ENCODE measurements around the gene CCDC159.
"Not testable (repeated sequence)": the region's sequence is repeated elsewhere in the genome, so short reads cannot be mapped to it uniquely, and the experiment has no call there.

CCDC159 gene

DNA sequence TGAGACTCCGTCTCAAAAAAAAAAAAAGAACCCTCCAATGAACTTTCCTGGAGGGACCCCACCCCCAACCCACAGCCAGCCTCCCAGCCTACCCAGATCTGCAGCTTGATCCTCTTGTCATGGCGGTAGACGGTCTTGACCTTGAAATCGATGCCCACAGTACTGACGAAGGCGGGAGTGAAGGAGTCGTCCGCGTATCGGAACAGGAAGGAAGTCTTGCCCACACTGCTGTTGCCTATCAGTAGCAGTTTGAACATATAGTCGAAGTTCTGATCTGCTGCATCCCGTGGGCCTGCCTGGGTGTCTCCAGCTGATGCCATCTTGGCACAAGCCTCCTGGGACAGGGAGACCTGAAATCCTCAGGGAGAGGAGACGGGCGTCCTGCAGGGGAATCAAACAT is 9.2 kb upstream of the CCDC159 start:
- peaks cover 53% of the 10 kb centered on the region for H3K36me3 ChIP-seq
- H3K9me3 ChIP-seq: no peaks in the 10 kb centered on the region
- peak overlapping the region; percentile 77 for H3K27ac ChIP-seq
- H3K4me3 ChIP-seq (ENCODE audit: low read depth in 1 of 2, low read length in 1 of 2): peak overlapping the region; percentile 89 to 100
- H3K4me1 ChIP-seq (ENCODE audit: control insufficient read depth in 1 of 2, insufficient read depth in 1 of 2, low read depth in 1 of 2, low read length in 1 of 2): peaks cover 54 to 55% of the 10 kb centered on the region in 2 experiments
- TF ChIP-seq CTCF (IDR thresholded peaks at IDR 0.05): no peak
- no peaks in the 10 kb centered on the region for H3K27me3 ChIP-seq

- Histone ChIP-seq H3K9me3 (no peaks in the 10 kb centered on the region), H3K4me3 (ENCODE audit: low read depth in 1 of 2, low read length in 1 of 2) (peak overlapping the region; percentile 89 to 100), H3K36me3 (peaks cover 42% of the 10 kb centered on the region), H3K4me1 (ENCODE audit: control insufficient read depth in 1 of 2, insufficient read depth in 1 of 2, low read depth in 1 of 2, low read length in 1 of 2) (peaks cover 55 to 57% of the 10 kb centered on the region in 2 experiments), H3K27ac (peak overlapping the region; percentile 77), H3K27me3 (no peaks in the 10 kb centered on the region)
- no peak for TF ChIP-seq CTCF (IDR thresholded peaks at IDR 0.05)
Measured at GRCh38 chr19:11338121-11338520, 8.2 kb upstream of the CCDC159 start.

- Histone ChIP-seq H3K4me3 (ENCODE audit: low read depth in 1 of 2, low read length in 1 of 2) (peak overlapping the region; percentile 89 to 100), H3K4me1 (ENCODE audit: control insufficient read depth in 1 of 2, insufficient read depth in 1 of 2, low read depth in 1 of 2, low read length in 1 of 2) (peaks cover 58 to 62% of the 10 kb centered on the region in 2 experiments), H3K36me3 (peaks cover 36% of the 10 kb centered on the region), H3K9me3 (no peaks in the 10 kb centered on the region), H3K27me3 (no peaks in the 10 kb centered on the region), H3K27ac (peak overlapping the region; percentile 77)
- TF ChIP-seq CTCF (IDR thresholded peaks at IDR 0.05): no peak
Measured at GRCh38 chr19:11338569-11339253, 7.6 kb upstream of the CCDC159 start.

DNA sequence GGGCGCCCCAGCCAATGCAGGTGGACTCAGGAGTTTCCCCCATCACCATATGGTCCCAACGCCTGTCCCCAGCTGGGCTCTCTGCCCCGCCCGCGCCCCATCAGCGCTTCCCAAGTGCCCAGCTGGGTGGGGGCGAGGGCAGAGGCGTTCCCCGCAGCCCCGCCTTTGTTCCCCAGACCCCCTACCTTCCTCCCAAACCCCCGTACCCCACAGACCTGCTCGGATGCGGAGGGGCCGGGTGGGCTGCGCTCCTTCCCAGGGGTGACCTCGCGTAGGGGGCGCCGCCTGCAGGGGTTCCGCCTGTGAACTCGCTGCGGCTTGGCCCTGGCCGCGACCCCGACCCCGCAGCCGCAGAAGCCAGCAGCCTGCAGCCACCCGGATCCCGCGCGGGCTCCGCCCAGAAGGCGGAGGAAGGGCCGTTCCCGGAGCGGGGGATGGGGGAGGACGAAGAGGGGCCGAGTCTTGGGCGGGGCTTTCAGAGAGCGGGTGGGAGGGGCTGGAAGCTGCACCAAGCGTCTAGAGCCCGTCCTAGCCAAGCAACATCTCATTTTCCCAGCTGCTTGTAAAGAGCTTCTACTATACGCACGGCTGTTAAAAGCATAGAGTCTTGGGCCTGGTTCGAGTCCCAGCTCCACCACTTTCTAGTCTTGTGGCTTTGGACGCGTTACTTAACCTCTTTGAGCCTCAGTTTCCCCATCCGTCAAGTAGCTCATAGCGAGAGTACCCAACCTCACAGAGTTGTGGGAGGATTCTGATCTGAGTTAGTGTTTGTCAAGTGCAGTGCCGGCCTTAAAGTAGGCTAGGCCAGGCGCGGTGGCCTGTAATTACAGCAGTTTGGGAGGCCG is 6.8 kb upstream of the CCDC159 start, which contains the start of gene RAB3D:
Gene RAB3D (minus strand): TSS at position 404 of the 845 bp plus-strand sequence. CDS start 2,258 bp downstream, outside the sequence.
- Histone ChIP-seq H3K4me3 (ENCODE audit: low read depth in 1 of 2, low read length in 1 of 2) (peak within 1 kb of the TSS; percentile 89 to 100), H3K27ac (peak within 1 kb of the TSS; percentile 77), H3K27me3 (no peaks in the 10 kb centered on the region), H3K36me3 (peaks cover 29% of the 10 kb centered on the region), H3K4me1 (ENCODE audit: control insufficient read depth in 1 of 2, insufficient read depth in 1 of 2, low read depth in 1 of 2, low read length in 1 of 2) (peaks cover 65 to 66% of the 10 kb centered on the region in 2 experiments), H3K9me3 (no peaks in the 10 kb centered on the region)
- TF ChIP-seq CTCF (IDR thresholded peaks at IDR 0.05): peak; percentile 40

GRCh38 chr19:11340099-11340467 is 6.2 kb upstream of the CCDC159 start:
- not testable (repeated sequence) for H3K27me3 ChIP-seq, H3K9me3 ChIP-seq
- H3K36me3 ChIP-seq: peaks cover 23% of the 10 kb centered on the region
- peaks cover 70 to 71% of the 10 kb centered on the region in 2 experiments for H3K4me1 ChIP-seq (ENCODE audit: control insufficient read depth in 1 of 2, insufficient read depth in 1 of 2, low read depth in 1 of 2, low read length in 1 of 2)
- H3K4me3 ChIP-seq (ENCODE audit: low read depth in 1 of 2, low read length in 1 of 2): peak overlapping the region; percentile 89 to 100
- H3K27ac ChIP-seq: peak overlapping the region; percentile 77

GRCh38 chr19:11342429-11342828 is 3.9 kb upstream of the CCDC159 start:
- Histone ChIP-seq H3K36me3 (no peaks in the 10 kb centered on the region), H3K4me1 (ENCODE audit: control insufficient read depth in 1 of 2, insufficient read depth in 1 of 2, low read depth in 1 of 2, low read length in 1 of 2) (peaks cover 64 to 66% of the 10 kb centered on the region in 2 experiments), H3K27me3 (no peaks in the 10 kb centered on the region), H3K9me3 (no peaks in the 10 kb centered on the region), H3K4me3 (ENCODE audit: low read depth in 1 of 2, low read length in 1 of 2) (no peak overlapping the region), H3K27ac (no peak overlapping the region)
- no peak for TF ChIP-seq CTCF (IDR thresholded peaks at IDR 0.05)
